HCT116 (cell line): ENCODE measurements around the gene ZNF516. TPM values are rescaled to one million over a fixed set of nuclear protein-coding genes. Genes with fewer than 3 reads are reported as not detected.

Experiments used
- ATAC-seq: fragments of 200-7000 bp; cut with Tn5 transposase; 2 replicates; pipeline ENCODE4 v1.9.1; 2020; ENCODE audit warnings: mild to moderate bottlenecking, moderate library complexity
- BruUV-seq: library from RNA; stranded (reverse); fragments of 400-500 nt; replicated peaks from 2 replicates; lab custom pipeline; 2021; lab: Mats Ljungman, UMichigan
- CTCF ChIA-PET: fragments of 300-600 bp; sonication (Branson Sonifier 250); formaldehyde crosslinking; loops from one replicate; lab custom pipeline; 2021; ENCODE audit warnings: antibody characterized with exemption; lab: Charles Lee
- POLR2A ChIA-PET: fragments of 300-600, 350-600 bp; sonication (Branson Sonifier 250); formaldehyde crosslinking; loops from one replicate; lab custom pipeline; 2021; ENCODE audit warnings: antibody characterized with exemption; lab: Charles Lee
- RAD21 ChIA-PET, 2 experiments: fragments of 300-600 bp; sonication (Branson Sonifier 250); formaldehyde crosslinking; loops; one replicate each; lab custom pipeline; 2023; ENCODE audit warnings: low total read pairs in 2 of 2; ENCODE audit not compliant: uncharacterized antibody in 2 of 2, unreplicated experiment in 2 of 2, low non-redundant PET in 1 of 2; lab: Charles Lee
- DNase-seq: peaks from one replicate; pipeline ENCODE4 v3.0.0-alpha.2; 2010; ENCODE audit warnings: low read depth, low spot score
- H2AFZ ChIP-seq: fragments of 200-600 bp; shearing (Covaris generic), sonication (generic); 2 replicates; pipeline ENCODE4 v1.6.1; 2017; ENCODE audit warnings: low read depth, mixed run types, mixed read lengths, antibody characterized with exemption, low read length; ENCODE audit not compliant: poor library complexity, severe bottlenecking
- H3K27ac ChIP-seq: 2 replicates; pipeline ENCODE4 v1.5.1; 2012; ENCODE audit warnings: low read depth, low read length
- H3K27me3 ChIP-seq: fragments of 200-600 bp; sonication (generic); 2 replicates; pipeline ENCODE4 v1.6.1; 2016; ENCODE audit warnings: mixed run types, low read length, mixed read lengths; ENCODE audit not compliant: insufficient read depth
- H3K36me3 ChIP-seq, 2 experiments: fragments of 200-500 bp in 1 of 2; fragments of 200-600 bp in 1 of 2; sonication (Bioruptor generic) in 1 of 2; sonication (generic) in 1 of 2; 2 replicates each; pipeline versions ENCODE4 v1.5.1 to v1.6.1; 2014 to 2016; ENCODE audit warnings: low read length in 2 of 2, inconsistent platforms in 1 of 2, mixed read lengths in 1 of 2, mixed run types in 1 of 2; ENCODE audit not compliant: insufficient read depth in 2 of 2, control insufficient read depth in 1 of 2
- H3K4me1 ChIP-seq, 2 experiments: fragments of 200-600 bp in 1 of 2; sonication (generic) in 1 of 2; 2 replicates each; pipeline versions ENCODE4 v1.5.1 to v1.6.1; 2012 to 2017; ENCODE audit warnings: low read length in 2 of 2, inconsistent platforms in 1 of 2, mild to moderate bottlenecking in 1 of 2, mixed read lengths in 1 of 2, mixed run types in 1 of 2, moderate library complexity in 1 of 2; ENCODE audit not compliant: insufficient read depth in 2 of 2, control insufficient read depth in 1 of 2
- H3K4me2 ChIP-seq: fragments of 200-600 bp; sonication (generic); 2 replicates; pipeline ENCODE4 v1.6.1; 2017; ENCODE audit warnings: mixed run types, low read length, mixed read lengths
- H3K4me3 ChIP-seq, 2 experiments: fragments of 200-600 bp in 1 of 2; sonication (generic) in 1 of 2; replicated peaks in 1 of 2; 2 replicates each; pipeline ENCODE4 v1.5.1; 2011 to 2016; ENCODE audit warnings: low read length in 2 of 2, control low read depth in 1 of 2, low read depth in 1 of 2, mild to moderate bottlenecking in 1 of 2, mixed read lengths in 1 of 2, mixed run types in 1 of 2
- H3K79me2 ChIP-seq: fragments of 200-600 bp; sonication (generic); 2 replicates; pipeline ENCODE4 v1.6.1; 2017; ENCODE audit warnings: mild to moderate bottlenecking, mixed run types, low read length, moderate library complexity, mixed read lengths; ENCODE audit not compliant: insufficient read depth
- H3K9ac ChIP-seq: fragments of 200-600 bp; sonication (generic); 2 replicates; pipeline ENCODE4 v1.6.1; 2016; ENCODE audit warnings: low read length, mixed read lengths
- H3K9me2 ChIP-seq: fragments of 200-600 bp; sonication (generic), shearing (Covaris generic); 2 replicates; pipeline ENCODE4 v1.6.1; 2017; ENCODE audit warnings: mixed run types, mild to moderate bottlenecking, moderate library complexity; ENCODE audit not compliant: insufficient read depth
- H3K9me3 ChIP-seq, 2 experiments: fragments of 200-500 bp in 1 of 2; fragments of 200-600 bp in 1 of 2; sonication (Bioruptor generic) in 1 of 2; sonication (generic) in 1 of 2; 2 replicates each; pipeline ENCODE4 v1.6.1; 2014 to 2017; ENCODE audit warnings: low read length in 2 of 2, mixed read lengths in 2 of 2, inconsistent platforms in 1 of 2, low read depth in 1 of 2, mild to moderate bottlenecking in 1 of 2, mixed run types in 1 of 2, moderate library complexity in 1 of 2; ENCODE audit not compliant: control insufficient read depth in 1 of 2, insufficient read depth in 1 of 2
- H4K20me1 ChIP-seq: fragments of 200-600 bp; sonication (generic), shearing (Covaris generic); 2 replicates; pipeline ENCODE4 v1.6.1; 2017; ENCODE audit warnings: mixed run types, mild to moderate bottlenecking, moderate library complexity; ENCODE audit not compliant: insufficient read depth
- EGR1 ChIP-seq: IDR thresholded peaks from 2 replicates; pipeline ENCODE4 v1.6.1; 2012; ENCODE audit warnings: low read depth
- ELF1 ChIP-seq: IDR thresholded peaks from 2 replicates; pipeline ENCODE4 v1.6.1; 2012; ENCODE audit warnings: low read depth, borderline replicate concordance
- EZH2 ChIP-seq: fragments of 200-600 bp; sonication (generic); IDR thresholded peaks from 2 replicates; pipeline ENCODE4 v1.6.1; 2017; ENCODE audit warnings: antibody characterized with exemption, mixed run types
- EZH2phosphoT487 ChIP-seq: fragments of 200-600 bp; IDR thresholded peaks from 2 replicates; pipeline ENCODE4 v1.6.1; 2018; ENCODE audit warnings: antibody characterized with exemption, borderline replicate concordance
- FOSL1 ChIP-seq: IDR thresholded peaks from 2 replicates; pipeline ENCODE4 v1.6.1; 2012; ENCODE audit warnings: low read depth
- MAX ChIP-seq: IDR thresholded peaks from 2 replicates; pipeline ENCODE4 v1.6.1; 2012
- POLR2A ChIP-seq: IDR thresholded peaks from 2 replicates; pipeline ENCODE4 v1.7.0; 2011; ENCODE audit warnings: borderline replicate concordance; ENCODE audit not compliant: insufficient read depth, insufficient read length; ENCODE audit errors: extremely low read depth
- POLR2AphosphoS5 ChIP-seq: IDR thresholded peaks from 2 replicates; pipeline ENCODE4 v1.6.1; 2011; ENCODE audit warnings: mild to moderate bottlenecking, low read depth, low read length, moderate library complexity
- RAD21 ChIP-seq: IDR thresholded peaks from 2 replicates; pipeline ENCODE4 v1.6.1; 2012; ENCODE audit warnings: low read depth, mild to moderate bottlenecking
- REST ChIP-seq: IDR thresholded peaks from 2 replicates; pipeline ENCODE4 v1.6.1; 2012; ENCODE audit warnings: low read depth
- SIN3A ChIP-seq: IDR thresholded peaks from 2 replicates; pipeline ENCODE4 v1.6.1; 2012; ENCODE audit warnings: low read depth
- SP1 ChIP-seq: IDR thresholded peaks from 2 replicates; pipeline ENCODE4 v1.6.1; 2012; ENCODE audit warnings: low read depth
- SRF ChIP-seq: IDR thresholded peaks from 2 replicates; pipeline ENCODE4 v1.6.1; 2012; ENCODE audit warnings: low read depth
- YY1 ChIP-seq: IDR thresholded peaks from 2 replicates; pipeline ENCODE4 v1.6.1; 2011; ENCODE audit warnings: low read length, low read depth, moderate library complexity, mild to moderate bottlenecking; ENCODE audit not compliant: insufficient replicate concordance; ENCODE audit errors: extremely low read depth
- ZBTB33 ChIP-seq: IDR thresholded peaks from 2 replicates; pipeline ENCODE4 v1.6.1; 2011; ENCODE audit warnings: mild to moderate bottlenecking, low read length, moderate library complexity; ENCODE audit not compliant: insufficient replicate concordance; ENCODE audit errors: extremely low read depth
- ZNF274 ChIP-seq: fragments of 200-500 bp; sonication (Bioruptor generic); IDR thresholded peaks from 2 replicates; pipeline ENCODE4 v1.6.1; 2014; ENCODE audit warnings: mild to moderate bottlenecking, low read depth, low read length, inconsistent platforms
- intact Hi-C: fragments of 100-400 bp; cut with micrococcal nuclease; formaldehyde crosslinking; loops from 2 replicates; pipeline ENCODE4 v1.10.0; 2022
- total RNA-seq: library from RNA; stranded (reverse); gene quantifications from one replicate; pipeline ENCODE4 v1.2.1, GENCODE V29; 2021; ENCODE audit not compliant: unreplicated experiment

The ZNF516 gene
- total RNA-seq, 1 experiment from 2014 or later: 32.0 TPM

- no peak overlapping the region for H3K4me3 ChIP-seq
- TF ChIP-seq REST (no peak), EGR1 (no peak), ZNF274 (no peak), FOSL1 (no peak), YY1 (no peak), MAX (no peak), POLR2A (no peak), SIN3A (no peak), POLR2AphosphoS5 (no peak), SP1 (no peak), RAD21 (no peak), EZH2phosphoT487 (no peak), ZBTB33 (no peak), SRF (no peak), EZH2 (no peak), ELF1 (no peak)
- no peaks in the 10 kb centered on the region for H3K27me3 ChIP-seq
- no peaks in the 10 kb centered on the region for H3K79me2 ChIP-seq
- no peaks in the 10 kb centered on the region for H3K9me3 ChIP-seq
- intact Hi-C loops: no loop called here
- H3K4me2 ChIP-seq: no peak overlapping the region
- H3K36me3 ChIP-seq: no peaks in the 10 kb centered on the region
- H2AFZ ChIP-seq: no peak overlapping the region
- POLR2A ChIA-PET: no interaction called here
- no peak overlapping the region for H3K27ac ChIP-seq
- no peak for ATAC-seq
- no peaks in the 10 kb centered on the region for H4K20me1 ChIP-seq
- CTCF ChIA-PET: interaction anchor here (1.1 to 3.3 kb wide), 6 partner anchors 285 to 311 kb away, joined by 3 to 23 read pairs (median 6); no protein-coding TSS in a partner anchor
- no peaks in the 10 kb centered on the region for H3K9me2 ChIP-seq
- BruUV-seq: no TSS peak
- no peak overlapping the region for H3K9ac ChIP-seq
- no peak for DNase-seq
- RAD21 ChIA-PET: interaction anchor here (0.6 to 1.2 kb wide), 4 partner anchors 222 to 292 kb away, joined by 3 to 5 read pairs (median 3); no protein-coding TSS in a partner anchor
- H3K4me1 ChIP-seq: no peaks in the 10 kb centered on the region
Measured at GRCh38 chr18:76398295-76398694, 96.7 kb downstream of the ZNF516 start.
